IMR-90 (cell line): ENCODE measurements around the gene NUDT3.

Experiments used
- MAFK ChIP-seq: IDR thresholded peaks from 2 replicates; pipeline ENCODE4 v1.6.1; 2012; ENCODE audit warnings: low read depth, low read length, improper control_type of control experiment
- POLR2A ChIP-seq: IDR thresholded peaks from 2 replicates; pipeline ENCODE4 v1.6.1; 2012; ENCODE audit warnings: mild to moderate bottlenecking, low read depth, low read length
- RFX5 ChIP-seq: IDR thresholded peaks from 2 replicates; pipeline ENCODE4 v1.8.0; 2012; ENCODE audit warnings: low read depth, mild to moderate bottlenecking, low read length, moderate library complexity
- TF ChIP-seq, protein P1 (sequence below): conservative IDR thresholded peaks from 2 replicates; pipeline ENCODE4 v1.5.1; 2012; ENCODE audit warnings: mild to moderate bottlenecking, low read depth, low read length, improper control_type of control experiment

- no peak for TF ChIP-seq MAFK
- TF ChIP-seq POLR2A = no peak
- TF ChIP-seq RFX5 = no peak
- TF ChIP-seq, protein P1, sequence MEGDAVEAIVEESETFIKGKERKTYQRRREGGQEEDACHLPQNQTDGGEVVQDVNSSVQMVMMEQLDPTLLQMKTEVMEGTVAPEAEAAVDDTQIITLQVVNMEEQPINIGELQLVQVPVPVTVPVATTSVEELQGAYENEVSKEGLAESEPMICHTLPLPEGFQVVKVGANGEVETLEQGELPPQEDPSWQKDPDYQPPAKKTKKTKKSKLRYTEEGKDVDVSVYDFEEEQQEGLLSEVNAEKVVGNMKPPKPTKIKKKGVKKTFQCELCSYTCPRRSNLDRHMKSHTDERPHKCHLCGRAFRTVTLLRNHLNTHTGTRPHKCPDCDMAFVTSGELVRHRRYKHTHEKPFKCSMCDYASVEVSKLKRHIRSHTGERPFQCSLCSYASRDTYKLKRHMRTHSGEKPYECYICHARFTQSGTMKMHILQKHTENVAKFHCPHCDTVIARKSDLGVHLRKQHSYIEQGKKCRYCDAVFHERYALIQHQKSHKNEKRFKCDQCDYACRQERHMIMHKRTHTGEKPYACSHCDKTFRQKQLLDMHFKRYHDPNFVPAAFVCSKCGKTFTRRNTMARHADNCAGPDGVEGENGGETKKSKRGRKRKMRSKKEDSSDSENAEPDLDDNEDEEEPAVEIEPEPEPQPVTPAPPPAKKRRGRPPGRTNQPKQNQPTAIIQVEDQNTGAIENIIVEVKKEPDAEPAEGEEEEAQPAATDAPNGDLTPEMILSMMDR = no peak
Measured at GRCh38 chr6:34315256-34315655, 77.2 kb downstream of the NUDT3 start.
